RCC 7860 (cell line): Measurements from ENCODE around the gene TP53BP1.

ENCODE experiments used
- DNase-seq: peaks from one replicate; pipeline ENCODE4 v3.0.0-alpha.2; 2015; ENCODE audit warnings: low spot score
- FAIRE-seq: peaks from 2 replicates; lab custom pipeline; 2012; peaks lifted over from hg19 to GRCh38; lab: Jason Lieb, UNC

Gene TP53BP1

GRCh38 chr15:43492673-43493601, at the start of gene TP53BP1:
TSS of gene TP53BP1 (minus strand) at chr15:43493156. CDS start at chr15:43493043, 113 bp downstream.
- FAIRE-seq (peak; percentile 66), DNase-seq (peak; percentile 84)

- no peak for DNase-seq
- FAIRE-seq = no peak
These were observed 48.8 kb upstream of the TP53BP1 start for GRCh38 chr15:43541785-43542184.

GRCh38 chr15:43538091-43538490, 45.1 kb upstream of the TP53BP1 start:
- DNase-seq = no peak

GRCh38 chr15:43534897-43535296, 41.9 kb upstream of the TP53BP1 start:
- DNase-seq = peak; percentile 79
- FAIRE-seq = peak; percentile 79

More at GRCh38 chr15:43538091-43538490, 45.1 kb upstream of the TP53BP1 start:
- no peak for FAIRE-seq

- peak; percentile 90 for FAIRE-seq
- peak; percentile 68 for DNase-seq
These were observed 39.9 kb upstream of the TP53BP1 start for GRCh38 chr15:43532826-43533225.

- DNase-seq = no peak
- FAIRE-seq = no peak
These were observed 38.2 kb upstream of the TP53BP1 start for GRCh38 chr15:43531018-43531670.

- no peak for FAIRE-seq
These were observed 36.8 kb upstream of the TP53BP1 start for GRCh38 chr15:43529587-43530345.

GRCh38 chr15:43529141-43529540, 36.2 kb upstream of the TP53BP1 start:
- DNase-seq (no peak), FAIRE-seq (no peak)

More at GRCh38 chr15:43529587-43530345, 36.8 kb upstream of the TP53BP1 start:
- DNase-seq = peak; percentile 51

- no peak for FAIRE-seq
- DNase-seq = no peak
These were observed 35.6 kb upstream of the TP53BP1 start for GRCh38 chr15:43528542-43529007.

- DNase-seq (no peak), FAIRE-seq (no peak)
These were observed 35.0 kb upstream of the TP53BP1 start for GRCh38 chr15:43527802-43528541.

GRCh38 chr15:43527016-43527801, 34.3 kb upstream of the TP53BP1 start:
- no peak for DNase-seq
- FAIRE-seq = no peak

GRCh38 chr15:43526261-43526930, 33.4 kb upstream of the TP53BP1 start:
- no peak for DNase-seq
- FAIRE-seq = no peak

GRCh38 chr15:43525131-43525530, 32.2 kb upstream of the TP53BP1 start:
- FAIRE-seq = no peak
- no peak for DNase-seq

GRCh38 chr15:43524254-43524845, 31.4 kb upstream of the TP53BP1 start:
- FAIRE-seq (no peak), DNase-seq (no peak)

GRCh38 chr15:43523646-43524045, 30.7 kb upstream of the TP53BP1 start:
- FAIRE-seq (no peak), DNase-seq (no peak)

GRCh38 chr15:43522247-43522646, 29.3 kb upstream of the TP53BP1 start:
- DNase-seq (no peak), FAIRE-seq (no peak)

GRCh38 chr15:43521419-43521818, 28.5 kb upstream of the TP53BP1 start:
- FAIRE-seq (no peak), DNase-seq (no peak)

- DNase-seq (no peak), FAIRE-seq (no peak)
These were observed 27.2 kb upstream of the TP53BP1 start for GRCh38 chr15:43520138-43520537.

- DNase-seq (no peak), FAIRE-seq (no peak)
These were observed 26.2 kb upstream of the TP53BP1 start for GRCh38 chr15:43519196-43519595.
